ENCODE data around the gene SH3PXD2A.

The SH3PXD2A gene

DNA sequence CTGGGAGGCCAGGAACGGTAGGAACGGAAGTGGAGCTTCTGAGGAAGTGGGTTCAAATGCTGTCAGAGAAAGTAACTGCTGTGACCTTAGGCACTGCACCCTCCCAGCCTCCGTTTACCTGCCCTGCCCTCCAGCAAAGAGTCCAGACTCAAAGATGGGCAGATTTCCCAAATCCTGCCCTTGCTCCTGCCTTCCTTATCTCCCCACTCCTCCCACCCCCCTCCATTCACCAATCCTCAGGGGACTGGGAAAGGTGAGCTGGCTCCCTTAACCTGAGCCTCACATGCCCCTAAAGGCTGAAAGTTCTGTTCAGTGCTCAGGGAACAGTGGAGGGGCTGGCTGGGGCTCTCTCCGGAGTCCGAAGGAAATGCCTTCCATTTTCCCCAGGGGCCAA lies 161.6 kb downstream of the SH3PXD2A start:
- TF ChIP-seq, protein P1, sequence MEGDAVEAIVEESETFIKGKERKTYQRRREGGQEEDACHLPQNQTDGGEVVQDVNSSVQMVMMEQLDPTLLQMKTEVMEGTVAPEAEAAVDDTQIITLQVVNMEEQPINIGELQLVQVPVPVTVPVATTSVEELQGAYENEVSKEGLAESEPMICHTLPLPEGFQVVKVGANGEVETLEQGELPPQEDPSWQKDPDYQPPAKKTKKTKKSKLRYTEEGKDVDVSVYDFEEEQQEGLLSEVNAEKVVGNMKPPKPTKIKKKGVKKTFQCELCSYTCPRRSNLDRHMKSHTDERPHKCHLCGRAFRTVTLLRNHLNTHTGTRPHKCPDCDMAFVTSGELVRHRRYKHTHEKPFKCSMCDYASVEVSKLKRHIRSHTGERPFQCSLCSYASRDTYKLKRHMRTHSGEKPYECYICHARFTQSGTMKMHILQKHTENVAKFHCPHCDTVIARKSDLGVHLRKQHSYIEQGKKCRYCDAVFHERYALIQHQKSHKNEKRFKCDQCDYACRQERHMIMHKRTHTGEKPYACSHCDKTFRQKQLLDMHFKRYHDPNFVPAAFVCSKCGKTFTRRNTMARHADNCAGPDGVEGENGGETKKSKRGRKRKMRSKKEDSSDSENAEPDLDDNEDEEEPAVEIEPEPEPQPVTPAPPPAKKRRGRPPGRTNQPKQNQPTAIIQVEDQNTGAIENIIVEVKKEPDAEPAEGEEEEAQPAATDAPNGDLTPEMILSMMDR (IDR thresholded peaks at IDR 0.05; ENCODE audit: low read depth, low read length): no peak
- H3K4me3 ChIP-seq (replicated peaks in 1 of 2; ENCODE audit: low read depth in 2 of 2, low read length in 2 of 2): no peak overlapping the region

DNA sequence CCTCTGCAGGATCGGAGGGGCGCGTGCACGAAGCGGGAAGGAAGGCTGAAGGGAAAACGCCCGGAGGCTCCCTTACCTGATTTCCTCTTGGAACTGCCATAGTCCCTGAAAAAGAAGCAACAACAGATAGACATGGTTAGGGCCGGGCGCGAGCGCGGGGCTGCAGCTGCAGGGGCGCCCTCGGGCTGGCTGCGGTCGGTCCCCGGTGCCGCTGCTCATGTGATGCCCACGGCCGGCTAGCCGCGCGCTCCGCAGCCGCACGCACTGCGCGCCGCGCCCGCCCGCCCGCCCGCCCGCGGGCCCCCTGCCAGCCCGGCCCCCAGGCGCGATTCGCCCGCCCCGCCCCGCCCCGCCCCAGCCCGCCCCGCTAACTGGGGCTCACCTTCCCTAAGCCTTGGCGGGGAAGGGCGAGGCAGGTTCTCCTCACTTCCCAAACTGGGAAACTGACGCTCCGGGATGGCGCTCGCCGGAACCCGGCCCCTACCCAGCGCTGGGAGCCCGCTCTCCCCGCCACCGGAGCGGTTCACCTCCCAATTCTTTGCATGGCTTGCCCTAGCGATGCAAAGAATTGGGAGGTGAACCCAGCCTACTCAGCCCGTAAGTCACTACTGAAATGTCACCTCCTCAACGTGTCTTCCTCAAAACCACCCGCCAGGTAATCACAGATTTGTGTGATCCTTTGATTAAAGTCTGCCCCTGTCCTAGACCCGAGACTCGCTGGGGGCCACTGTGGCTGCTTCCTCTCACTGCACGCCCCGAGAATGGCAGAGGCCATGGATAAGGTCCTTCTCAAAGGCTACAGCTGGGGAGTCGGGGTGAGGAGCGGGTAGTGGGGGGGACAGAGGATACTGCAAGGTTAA lies 162.2 kb downstream of the SH3PXD2A start:
- TF ChIP-seq, protein P1 (IDR thresholded peaks at IDR 0.05; ENCODE audit: low read depth, low read length): no peak
- H3K4me3 ChIP-seq (replicated peaks in 1 of 2; ENCODE audit: low read depth in 2 of 2, low read length in 2 of 2): peak overlapping the region; percentile 36 to 58
- DNase-seq (ENCODE audit: low read depth in 2 of 2): no peak

More for the DNA sequence above, 161.6 kb downstream of the SH3PXD2A start:
- no peak for DNase-seq (ENCODE audit: low read depth in 2 of 2)

DNA sequence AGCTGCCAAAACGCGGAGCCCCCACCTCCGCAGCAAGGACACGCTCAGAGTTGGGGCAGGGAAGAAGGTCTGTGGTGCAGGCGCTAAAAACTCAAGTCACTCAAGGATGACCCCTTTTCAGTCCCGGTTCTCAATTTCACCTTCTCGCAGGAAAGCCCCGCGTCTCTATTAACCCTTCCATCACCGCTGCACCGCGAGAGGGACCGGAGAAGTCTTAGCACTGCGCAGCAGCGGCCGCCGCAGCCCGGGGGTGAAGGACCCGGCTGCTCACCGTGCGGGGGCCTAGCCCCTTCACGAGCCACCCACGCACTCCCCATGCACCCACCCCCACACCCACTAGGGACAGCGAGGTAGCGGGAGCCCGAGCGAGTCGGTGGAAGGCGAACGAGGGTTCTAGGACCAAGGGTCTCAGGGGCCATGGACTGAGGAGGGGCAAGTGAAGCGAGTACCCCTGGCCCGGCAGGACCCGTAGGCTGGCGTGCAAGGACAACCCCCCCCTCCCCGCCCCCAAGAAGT lies 162.9 kb downstream of the SH3PXD2A start:
- TF ChIP-seq, protein P1 (IDR thresholded peaks at IDR 0.05; ENCODE audit: low read depth, low read length): no peak
- no peak for DNase-seq (ENCODE audit: low read depth in 2 of 2)
- H3K4me3 ChIP-seq (replicated peaks in 1 of 2; ENCODE audit: low read depth in 2 of 2, low read length in 2 of 2): peak overlapping the region; percentile 30 to 58

DNA sequence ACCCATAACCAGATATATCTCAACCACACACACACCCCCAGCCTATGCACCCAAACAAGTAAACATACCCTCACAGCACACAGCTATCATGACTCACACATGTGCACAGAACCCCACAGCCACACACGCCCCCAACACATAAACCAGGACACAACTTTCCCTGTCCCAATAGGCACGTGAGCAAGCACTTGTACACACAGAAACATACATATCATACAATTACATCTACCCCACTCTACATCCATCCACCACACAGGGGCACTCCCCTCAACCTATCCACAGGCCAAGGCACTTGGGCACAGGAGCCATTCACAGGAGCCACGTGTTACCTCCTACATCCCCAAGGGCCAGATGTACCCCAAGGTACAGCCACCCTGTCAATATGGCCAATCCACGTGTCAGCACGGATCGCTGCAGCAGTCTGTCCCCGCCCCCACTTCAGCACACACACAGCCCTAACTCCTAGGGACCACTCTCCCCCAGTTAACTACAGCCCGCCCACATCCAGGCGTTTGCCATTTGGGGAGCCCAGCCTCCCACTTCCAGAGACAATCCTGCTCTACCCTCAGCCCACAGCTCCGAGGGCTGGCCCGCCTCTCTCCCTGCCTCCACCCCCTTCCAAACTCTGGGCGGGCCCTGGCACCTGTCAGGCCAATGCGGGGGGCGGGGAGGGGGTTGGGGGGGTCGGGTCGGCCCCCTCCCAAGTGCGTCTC lies 163.5 kb downstream of the SH3PXD2A start:
- DNase-seq (ENCODE audit: low read depth in 2 of 2): no peak
- TF ChIP-seq, protein P1 (IDR thresholded peaks at IDR 0.05; ENCODE audit: low read depth, low read length): no peak

DNA sequence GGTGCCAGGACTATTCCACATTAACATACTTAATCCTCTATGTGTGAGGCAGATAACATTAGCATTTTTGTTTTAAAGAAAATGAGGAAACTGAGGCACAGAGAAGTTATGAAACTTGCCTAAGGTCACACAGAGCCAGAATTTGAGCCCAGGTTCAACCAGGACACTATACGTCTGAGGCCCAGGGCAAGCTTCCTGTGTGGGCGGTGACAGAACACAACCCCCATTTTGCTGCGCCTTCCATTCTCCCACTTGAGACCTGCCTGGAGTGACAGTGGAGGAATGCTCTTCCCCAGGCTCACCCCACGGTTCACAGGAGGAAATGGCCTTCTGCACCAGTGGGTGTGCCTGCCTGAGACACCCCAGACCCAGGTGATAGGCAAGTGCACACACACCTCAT lies 164.1 kb downstream of the SH3PXD2A start:
- TF ChIP-seq, protein P1 (IDR thresholded peaks at IDR 0.05; ENCODE audit: low read depth, low read length): no peak
- no peak for DNase-seq (ENCODE audit: low read depth in 2 of 2)
- no peak overlapping the region for H3K4me3 ChIP-seq (replicated peaks in 1 of 2; ENCODE audit: low read depth in 2 of 2, low read length in 2 of 2)

More for the DNA sequence above, 163.5 kb downstream of the SH3PXD2A start:
- peak overlapping the region in 1 of 2 donors; percentile 58 for H3K4me3 ChIP-seq (replicated peaks in 1 of 2; ENCODE audit: low read depth in 2 of 2, low read length in 2 of 2)

DNA sequence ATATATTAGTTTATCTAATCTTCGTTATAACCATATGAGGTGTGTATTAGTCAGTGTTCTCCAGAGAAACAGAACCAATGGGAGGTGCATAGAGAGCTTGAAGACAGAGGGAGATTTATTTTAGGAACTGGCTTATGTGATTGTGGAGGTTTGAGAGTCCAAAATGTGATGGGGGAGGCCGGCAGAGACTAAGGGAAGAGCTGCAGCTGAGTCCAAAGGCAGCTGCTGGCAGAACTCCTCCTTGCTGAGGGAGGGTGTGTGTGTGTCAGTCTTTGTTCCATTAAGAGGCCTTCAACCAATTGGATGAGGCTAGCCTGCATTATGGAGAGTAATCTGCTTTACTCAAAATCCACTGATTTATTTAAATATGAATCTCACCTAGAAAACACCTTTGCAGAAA lies 165.1 kb downstream of the SH3PXD2A start:
- H3K4me3 ChIP-seq (replicated peaks in 1 of 2; ENCODE audit: low read depth in 2 of 2, low read length in 2 of 2): no peak overlapping the region
- TF ChIP-seq, protein P1 (IDR thresholded peaks at IDR 0.05; ENCODE audit: low read depth, low read length): no peak
- DNase-seq (ENCODE audit: low read depth in 2 of 2): peak; percentile 24 to 31

Measured in cardiac fibroblast (primary cell).